Endodermal cell (in vitro differentiated cells): ENCODE measurements around the gene CREG2. TPM values are rescaled to one million over a fixed set of nuclear protein-coding genes. Genes with fewer than 3 reads are reported as not detected.

ENCODE experiments used
- DNase-seq: peaks from one replicate; pipeline ENCODE4 v3.0.0-alpha.2; 2017
- H3K27ac ChIP-seq: 2 replicates; pipeline ENCODE4 v1.5.1; 2013; ENCODE audit warnings: mild to moderate bottlenecking, low read depth, low read length, moderate library complexity
- H3K27me3 ChIP-seq: 2 replicates; pipeline ENCODE4 v1.6.1; 2013; ENCODE audit warnings: mild to moderate bottlenecking, low read length, moderate library complexity; ENCODE audit not compliant: insufficient read depth, control insufficient read depth, poor library complexity, severe bottlenecking
- H3K36me3 ChIP-seq: 2 replicates; pipeline ENCODE4 v1.7.0; 2013; ENCODE audit warnings: mild to moderate bottlenecking, low read length, moderate library complexity; ENCODE audit not compliant: control insufficient read depth, insufficient read depth
- H3K4me1 ChIP-seq: one replicate; pipeline ENCODE4 v1.7.0; 2013; ENCODE audit warnings: low read length; ENCODE audit not compliant: control insufficient read depth, insufficient read depth
- H3K4me3 ChIP-seq: 2 replicates; pipeline ENCODE4 v1.5.1; 2013; ENCODE audit warnings: mild to moderate bottlenecking, low read length, moderate library complexity
- H3K9ac ChIP-seq: 2 replicates; pipeline ENCODE4 v1.6.1; 2013; ENCODE audit warnings: mild to moderate bottlenecking, low read length, moderate library complexity; ENCODE audit not compliant: poor library complexity, severe bottlenecking; ENCODE audit errors: extremely low read depth
- H3K9me3 ChIP-seq: 2 replicates; pipeline ENCODE4 v1.6.1; 2013; ENCODE audit warnings: mild to moderate bottlenecking, low read length, moderate library complexity; ENCODE audit not compliant: control insufficient read depth
- H3K27ac Mint-ChIP-seq: 2 replicates; pipeline ENCODE4 v1.8.0; 2020; ENCODE audit warnings: mixed read lengths
- H3K27me3 Mint-ChIP-seq: 2 replicates; pipeline ENCODE4 v1.8.0; 2021; ENCODE audit warnings: mild to moderate bottlenecking, mixed read lengths; ENCODE audit not compliant: insufficient read depth
- H3K36me3 Mint-ChIP-seq: 2 replicates; pipeline ENCODE4 v1.8.0; 2020; ENCODE audit warnings: low read depth, mixed read lengths
- H3K4me1 Mint-ChIP-seq: 2 replicates; pipeline ENCODE4 v1.8.0; 2020; ENCODE audit warnings: mixed read lengths
- H3K4me3 Mint-ChIP-seq: 2 replicates; pipeline ENCODE4 v1.8.0; 2020; ENCODE audit warnings: mild to moderate bottlenecking, moderate library complexity, mixed read lengths
- H3K9me3 Mint-ChIP-seq: 2 replicates; pipeline ENCODE4 v1.8.0; 2020; ENCODE audit warnings: mild to moderate bottlenecking, mixed read lengths
- CTCF ChIP-seq: fragments of 200-600 bp; sonication (generic); conservative IDR thresholded peaks from 2 replicates; pipeline ENCODE4 v1.5.0; 2021; ENCODE audit warnings: antibody characterized with exemption, mild to moderate bottlenecking
- WGBS, 2 experiments: methylation state at CpG; one replicate each; pipeline versions ENCODE4 v1.1.5 to v1.1.7; 2013; ENCODE audit warnings: missing lambda C conversion rate in 2 of 2, mixed read lengths in 1 of 2; ENCODE audit not compliant: insufficient coverage in 1 of 2, insufficient read length in 1 of 2; 5-methylcytosine and 5-hydroxymethylcytosine counted together
- total RNA-seq, 2 donors: library from RNA; stranded (reverse); fragmentation: NEBNext Ultra II Directional in 1 of 2; extraction: Animal tissue kit (Norgen Biotek cat#: 25700) in 1 of 2; gene quantifications; 2 replicates in 1 of 2; 3 replicates in 1 of 2; pipeline ENCODE4 v1.2.1, GENCODE V29; 2021

The CREG2 gene
- total RNA-seq, 2 donors from 2014 or later = 0.13 TPM; not detected in 1

DNA sequence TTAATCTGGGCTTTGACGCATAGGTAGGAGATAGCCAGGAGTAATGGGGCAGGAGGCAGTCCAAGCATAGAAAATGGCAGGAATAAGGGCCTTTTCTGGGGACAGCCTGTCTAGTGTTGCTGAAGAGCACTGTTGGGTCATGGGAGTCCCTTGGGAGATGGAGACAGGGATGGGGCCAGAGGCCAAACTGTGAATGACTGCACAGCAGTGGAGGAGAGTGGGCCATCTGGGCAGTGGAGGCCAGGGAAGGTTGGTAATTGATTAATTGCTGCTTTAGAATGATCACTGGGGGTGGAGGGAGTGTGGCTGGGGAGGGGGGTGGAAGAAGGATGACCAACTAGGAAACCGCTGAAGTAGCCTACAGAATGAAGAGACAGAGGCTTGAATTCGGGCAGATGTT lies 28.6 kb upstream of the CREG2 start:
- Histone ChIP-seq H3K27ac (no peak overlapping the region), H3K9me3 (no peaks in the 10 kb centered on the region), H3K9ac (no peak overlapping the region), H3K36me3 (no peaks in the 10 kb centered on the region), H3K4me1 (no peaks in the 10 kb centered on the region), H3K4me3 (no peak overlapping the region), H3K27me3 (no peaks in the 10 kb centered on the region)
- no peaks in the 10 kb centered on the region for H3K36me3 Mint-ChIP-seq
- no peaks in the 10 kb centered on the region for H3K9me3 Mint-ChIP-seq
- no peak overlapping the region for H3K27ac Mint-ChIP-seq
- no peak for DNase-seq
- H3K27me3 Mint-ChIP-seq = peaks cover 6% of the 10 kb centered on the region
- no peaks in the 10 kb centered on the region for H3K4me1 Mint-ChIP-seq
- 88 to 89% methylated on average over 3 of the region's 3 CpGs for WGBS, 2 experiments
- H3K4me3 Mint-ChIP-seq = no peak overlapping the region
- no peak for TF ChIP-seq CTCF

- H3K27me3 ChIP-seq = no peaks in the 10 kb centered on the region
- no peak for TF ChIP-seq CTCF
- no peaks in the 10 kb centered on the region for H3K9me3 Mint-ChIP-seq
- H3K27ac ChIP-seq = no peak overlapping the region
- no peak for DNase-seq
- H3K4me1 Mint-ChIP-seq = no peaks in the 10 kb centered on the region
- no peaks in the 10 kb centered on the region for H3K36me3 ChIP-seq
- H3K4me3 Mint-ChIP-seq = no peak overlapping the region
- H3K27ac Mint-ChIP-seq = no peak overlapping the region
- H3K9ac ChIP-seq = no peak overlapping the region
- peaks cover 6% of the 10 kb centered on the region for H3K27me3 Mint-ChIP-seq
- H3K9me3 ChIP-seq = no peaks in the 10 kb centered on the region
- no peaks in the 10 kb centered on the region for H3K4me1 ChIP-seq
- no peaks in the 10 kb centered on the region for H3K36me3 Mint-ChIP-seq
- 83 to 85% methylated on average over 1 to 2 of the region's 2 CpGs for WGBS, 2 experiments
- H3K4me3 ChIP-seq = no peak overlapping the region
These were observed 27.9 kb upstream of the CREG2 start for GRCh38 chr2:101415220-101415619.

GRCh38 chr2:101412092-101412694 lies 24.9 kb upstream of the CREG2 start:
- H3K27me3 Mint-ChIP-seq = peaks cover 7% of the 10 kb centered on the region
- no peak overlapping the region for H3K9ac ChIP-seq
- no peaks in the 10 kb centered on the region for H3K4me1 Mint-ChIP-seq
- no peaks in the 10 kb centered on the region for H3K36me3 ChIP-seq
- no peak overlapping the region for H3K4me3 Mint-ChIP-seq
- H3K9me3 Mint-ChIP-seq = no peaks in the 10 kb centered on the region
- H3K9me3 ChIP-seq = no peaks in the 10 kb centered on the region
- WGBS, 2 experiments = 93 to 97% methylated on average over 7 to 9 of the region's 9 CpGs
- H3K27ac Mint-ChIP-seq = no peak overlapping the region
- no peak overlapping the region for H3K27ac ChIP-seq
- no peaks in the 10 kb centered on the region for H3K4me1 ChIP-seq
- no peaks in the 10 kb centered on the region for H3K36me3 Mint-ChIP-seq
- H3K4me3 ChIP-seq = no peak overlapping the region
- no peak for DNase-seq
- TF ChIP-seq CTCF = no peak
- no peaks in the 10 kb centered on the region for H3K27me3 ChIP-seq
